Renal pelvis (tissue), 4 donors: Measurements from ENCODE around the gene SLC15A5. TPM values are rescaled to one million over a fixed set of nuclear protein-coding genes. Genes with fewer than 3 reads are reported as not detected.
A peak's percentile ranks its signal among the peaks of the same experiment; 100 is the strongest.

Experiments
- DNase-seq: peaks from one replicate; pipeline ENCODE4 v3.0.0-alpha.2; 2013
- polyA plus RNA-seq, 3 donors: library from polyadenylated mRNA; unstranded; fragments of 120-200 nt; gene quantifications; one replicate each; pipeline ENCODE4 v1.2.1, GENCODE V29; 2013; ENCODE audit not compliant: insufficient read length in 3 of 3

SLC15A5 gene
- polyA plus RNA-seq, 3 donors: 0.05 to 0.07 TPM; not detected in 1

DNA sequence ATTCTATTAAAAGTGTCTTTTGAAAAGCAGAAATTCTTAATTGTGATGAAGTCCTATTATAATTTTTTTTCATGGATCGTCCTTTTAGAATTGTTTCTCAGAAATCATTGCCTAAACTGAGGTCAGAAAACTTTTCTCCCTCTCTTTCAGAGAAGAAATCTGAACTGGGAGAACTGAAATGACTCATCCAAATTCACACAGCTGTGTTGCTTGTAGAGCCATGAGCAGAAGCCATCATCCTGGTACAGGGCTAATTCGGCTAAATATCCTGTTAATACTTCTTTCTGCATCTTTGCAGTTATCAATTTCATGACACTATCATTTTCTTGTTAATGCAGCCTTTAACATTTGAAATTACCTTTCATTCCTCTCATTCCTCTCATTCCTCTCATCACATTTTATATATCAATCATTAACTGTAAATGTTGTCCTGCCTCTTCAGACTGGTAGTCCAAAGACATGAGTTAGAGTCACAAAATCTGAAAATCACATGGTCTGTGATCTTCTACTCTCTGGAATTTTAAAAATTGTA lies 15.5 kb downstream of the SLC15A5 start:
- DNase-seq: no peak

GRCh38 chr12:16260206-16260605 lies 17.3 kb downstream of the SLC15A5 start:
- no peak for DNase-seq

DNA sequence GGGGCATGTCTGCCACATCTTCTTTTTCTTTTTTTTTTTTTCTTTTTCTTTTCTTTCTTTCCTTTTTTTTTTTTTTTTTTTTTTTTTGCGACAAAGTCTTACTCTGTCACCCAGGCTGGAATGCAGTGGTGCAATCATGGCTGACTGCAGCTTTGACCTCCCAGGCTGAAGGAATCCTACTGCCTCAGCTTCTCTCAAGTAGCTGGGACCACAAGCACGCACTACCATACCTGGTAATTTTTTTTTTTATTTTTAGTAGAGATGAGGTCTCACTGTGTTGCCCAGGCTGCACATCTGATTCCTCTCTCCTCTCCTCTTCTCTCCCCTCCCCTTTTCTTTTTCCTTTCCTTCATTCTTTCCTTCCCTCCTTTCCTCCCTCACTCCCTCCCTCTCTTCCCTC lies 18.5 kb downstream of the SLC15A5 start:
- no peak for DNase-seq

GRCh38 chr12:16246264-16246663 lies 31.2 kb downstream of the SLC15A5 start:
- DNase-seq: no peak

GRCh38 chr12:16245209-16245608 lies 32.3 kb downstream of the SLC15A5 start:
- DNase-seq: no peak

GRCh38 chr12:16243487-16244412 lies 33.7 kb downstream of the SLC15A5 start:
- DNase-seq: no peak

- no peak for DNase-seq
These were observed 36.1 kb downstream of the SLC15A5 start for GRCh38 chr12:16241346-16241745.

DNA sequence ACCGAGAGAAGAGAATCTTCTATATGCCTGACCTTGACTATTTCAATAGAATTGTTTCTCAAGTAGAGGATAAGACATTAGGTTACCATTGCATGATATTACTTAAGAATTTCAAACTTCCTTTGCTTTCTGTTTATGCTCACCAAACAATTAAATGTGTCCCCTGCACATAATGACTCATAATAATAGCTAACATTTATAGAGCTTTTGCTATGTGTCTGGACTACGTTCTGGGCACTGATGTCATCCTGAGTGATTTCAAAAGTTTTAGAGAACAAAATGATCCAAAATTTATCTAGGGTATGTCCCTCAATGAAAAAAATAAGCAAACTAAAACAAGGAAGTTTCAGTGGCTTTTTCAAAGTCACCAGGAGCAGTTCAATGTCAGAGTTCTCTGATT lies 38.8 kb downstream of the SLC15A5 start:
- DNase-seq: no peak

GRCh38 chr12:16229676-16230075 lies 47.8 kb downstream of the SLC15A5 start:
- DNase-seq: no peak

DNA sequence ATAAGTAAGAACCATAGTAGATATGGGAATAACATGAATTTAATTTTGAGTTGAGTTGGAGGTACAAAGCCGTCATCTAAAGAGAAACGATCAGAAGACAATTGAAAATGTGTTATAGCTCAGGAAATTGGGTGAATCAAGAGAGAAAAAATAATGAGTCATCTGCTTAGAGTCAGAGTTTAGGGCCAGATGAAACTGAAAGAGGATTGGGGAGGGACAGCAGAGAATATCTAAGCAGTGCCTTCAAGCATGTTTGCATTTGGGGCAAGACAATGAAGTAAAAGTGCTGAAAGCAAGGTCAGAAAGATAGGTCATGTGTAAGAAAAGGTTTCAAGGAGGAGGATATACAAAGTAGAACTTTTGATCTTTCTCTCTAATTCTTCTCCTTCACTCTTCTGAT lies 49.4 kb downstream of the SLC15A5 start:
- DNase-seq: no peak

DNA sequence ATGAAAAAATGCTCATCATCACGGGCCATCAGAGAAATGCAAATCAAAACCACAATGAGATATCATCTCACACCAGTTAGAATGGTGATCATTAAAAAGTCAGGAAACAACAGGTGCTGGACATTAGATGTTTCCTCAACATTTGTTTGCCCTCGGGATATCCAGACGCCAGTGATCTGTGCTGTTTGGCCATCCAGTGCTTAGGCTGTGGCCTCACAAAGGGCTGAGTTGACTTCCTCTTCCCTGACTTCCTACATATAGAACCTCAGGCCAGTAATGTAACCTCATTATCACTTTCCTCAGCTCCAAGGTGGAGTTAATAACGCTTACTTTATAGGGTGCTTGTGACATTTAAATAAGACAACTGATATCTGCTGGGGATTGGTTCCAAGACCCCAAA lies 51.8 kb downstream of the SLC15A5 start:
- no peak for DNase-seq

DNA sequence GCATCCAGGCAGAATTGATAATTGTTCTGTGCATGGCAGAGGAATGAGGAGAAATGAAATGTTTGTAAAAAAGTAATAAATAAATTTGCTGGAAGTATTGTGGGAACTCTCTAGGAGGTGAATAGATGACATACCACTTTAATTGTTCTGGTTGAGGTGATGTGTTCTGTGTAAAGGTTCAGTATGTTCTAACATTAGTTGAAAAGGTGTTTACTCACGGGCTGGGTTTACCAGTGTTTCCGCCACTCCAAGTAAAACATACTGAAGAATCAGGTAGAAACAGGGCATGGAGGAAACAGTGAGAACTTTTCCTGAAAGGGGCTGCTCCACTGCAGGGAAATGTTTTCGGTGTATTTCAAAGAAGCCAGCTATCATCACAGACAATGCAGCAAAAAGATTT lies 53.3 kb downstream of the SLC15A5 start:
- DNase-seq: no peak

DNA sequence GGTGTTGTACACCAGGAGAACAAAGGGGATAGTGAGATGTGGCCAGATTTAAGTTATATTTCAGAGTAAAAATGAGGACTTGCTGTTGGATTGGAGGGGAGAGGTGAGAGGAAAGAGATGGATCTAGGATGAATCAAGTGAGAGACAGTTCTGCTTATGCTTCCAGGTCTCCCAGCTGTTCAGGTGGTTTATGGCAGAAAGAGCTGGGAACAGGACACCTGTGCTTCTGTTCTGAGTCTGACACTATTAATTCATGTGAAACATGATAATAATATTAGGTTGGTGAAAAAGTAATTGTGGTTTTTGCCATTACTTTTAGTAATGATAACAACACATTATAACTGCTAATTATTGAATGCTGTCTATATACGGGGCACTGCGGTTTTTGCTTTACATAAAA lies 55.7 kb downstream of the SLC15A5 start:
- no peak for DNase-seq

DNA sequence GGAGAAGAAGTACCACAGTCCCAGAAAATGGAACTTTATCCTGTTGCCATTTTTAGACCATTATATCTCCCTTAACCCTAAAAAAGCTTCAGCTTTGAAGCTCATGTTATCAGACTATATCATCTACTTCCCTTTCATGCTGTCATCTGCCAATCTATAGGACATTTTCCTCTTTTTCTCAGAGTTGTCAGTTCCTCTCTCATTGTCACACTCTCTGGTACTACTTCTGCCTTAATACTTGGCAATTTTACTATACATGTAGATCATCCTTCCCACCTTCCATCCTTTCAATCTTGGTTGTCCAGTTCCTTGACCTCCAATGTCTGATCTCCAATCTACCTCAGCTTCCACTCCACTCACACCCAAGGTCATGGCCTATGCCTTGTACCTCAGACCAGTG lies 57.4 kb downstream of the SLC15A5 start:
- no peak for DNase-seq

- no peak for DNase-seq
These were observed 58.3 kb downstream of the SLC15A5 start for GRCh38 chr12:16218934-16219751.

DNA sequence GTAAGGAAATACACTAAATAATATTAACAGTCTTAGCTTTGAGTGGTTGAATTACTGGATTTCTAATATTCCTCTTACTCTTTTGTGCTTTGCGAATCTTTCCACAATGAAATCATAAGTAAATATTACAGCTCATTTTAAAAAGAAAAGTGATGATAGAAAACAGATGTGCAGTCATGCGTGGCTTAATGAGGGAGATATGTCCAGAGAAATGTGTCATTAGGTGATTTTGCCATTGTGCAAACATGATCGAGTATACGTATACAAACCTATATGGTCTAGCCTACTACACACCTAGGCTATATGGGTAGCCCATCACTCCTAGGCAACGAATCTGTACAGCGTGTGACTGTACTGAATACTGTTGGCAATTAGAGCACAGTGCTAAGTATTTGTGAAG lies 59.3 kb downstream of the SLC15A5 start:
- DNase-seq: no peak

- DNase-seq: no peak
These were observed 65.8 kb downstream of the SLC15A5 start for GRCh38 chr12:16211731-16212130.

GRCh38 chr12:16198884-16199283 lies 78.6 kb downstream of the SLC15A5 start:
- no peak for DNase-seq

- DNase-seq: no peak
These were observed 79.9 kb downstream of the SLC15A5 start for GRCh38 chr12:16197600-16197999.

DNA sequence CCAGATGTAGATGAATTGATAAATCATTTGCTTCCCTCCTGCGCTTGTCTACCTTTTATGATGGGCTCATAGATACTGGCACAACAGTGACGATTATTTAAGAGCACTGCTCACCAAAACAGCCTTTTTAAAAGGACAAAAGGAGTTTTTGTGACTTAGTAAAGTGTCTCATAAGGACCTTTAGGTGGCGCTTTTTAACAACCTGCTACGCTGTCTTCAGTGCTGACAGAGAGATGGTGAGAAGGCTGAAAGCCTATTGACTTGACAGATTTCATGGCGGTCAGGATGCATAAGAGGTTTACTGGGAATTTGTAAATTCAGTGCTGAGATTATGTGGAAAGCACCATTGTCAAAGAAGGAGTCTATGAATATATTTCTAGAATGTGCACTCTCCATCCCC lies 87.6 kb downstream of the SLC15A5 start:
- DNase-seq: no peak

GRCh38 chr12:16187660-16188059 lies 89.8 kb downstream of the SLC15A5 start:
- no peak for DNase-seq

GRCh38 chr12:16184681-16185080 lies 92.8 kb downstream of the SLC15A5 start:
- peak; percentile 27 for DNase-seq

DNA sequence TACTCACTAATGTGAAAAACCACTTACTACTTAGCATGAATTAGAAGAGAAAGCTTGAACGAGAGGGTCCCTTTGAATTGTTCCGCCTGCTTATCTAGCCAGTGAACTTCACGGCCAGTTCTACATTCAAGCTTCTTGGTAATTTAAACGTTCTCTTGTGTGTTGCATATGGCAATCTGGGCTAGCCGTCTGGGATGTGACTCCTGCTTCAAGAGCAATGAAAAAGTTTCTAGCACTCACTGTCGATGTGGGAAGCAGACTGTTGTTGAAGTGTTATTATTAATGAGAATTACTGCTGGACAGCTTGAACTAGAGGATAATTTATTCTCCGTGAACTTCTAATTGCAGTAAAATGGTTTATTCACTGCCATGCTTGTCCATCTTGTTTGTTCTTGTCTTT lies 93.9 kb downstream of the SLC15A5 start:
- no peak for DNase-seq
